MCF 10A (cell line): ENCODE results near the gene ATP1A2. TPM values are rescaled to one million over a fixed set of nuclear protein-coding genes. Genes with fewer than 3 reads are reported as not detected.
A peak's percentile ranks its signal among the peaks of the same experiment; 100 is the strongest.

Experiments used
- BruUV-seq: library from RNA; stranded (reverse); fragments of 400-500 nt; replicated peaks from 2 replicates; lab custom pipeline; 2021; lab: Mats Ljungman, UMichigan
- CTCF ChIA-PET: fragments of 300-600 bp; sonication (Branson Sonifier 250); formaldehyde crosslinking; extraction: SDS; loops from one replicate; lab custom pipeline; 2021; ENCODE audit warnings: antibody characterized with exemption, inconsistent platforms; lab: Yijun Ruan, JAX
- POLR2A ChIA-PET: fragments of 300-600, 350-650 bp; sonication (Branson Sonifier 250); formaldehyde crosslinking; extraction: SDS; loops from one replicate; lab custom pipeline; 2020; ENCODE audit warnings: antibody characterized with exemption, inconsistent platforms; lab: Yijun Ruan, JAX
- DNase-seq: peaks from one replicate; pipeline ENCODE4 v3.0.0-alpha.2; 2018; ENCODE audit not compliant: unreplicated experiment
- H3K27ac Mint-ChIP-seq: one replicate; pipeline ENCODE4 v1.8.0; 2022; ENCODE audit warnings: mild to moderate bottlenecking, low read depth, mixed read lengths; ENCODE audit not compliant: unreplicated experiment
- H3K27me3 Mint-ChIP-seq: one replicate; pipeline ENCODE4 v1.8.0; 2022; ENCODE audit warnings: mixed read lengths; ENCODE audit not compliant: insufficient read depth, unreplicated experiment
- H3K36me3 Mint-ChIP-seq: one replicate; pipeline ENCODE4 v1.8.0; 2022; ENCODE audit warnings: mild to moderate bottlenecking, moderate library complexity, mixed read lengths; ENCODE audit not compliant: insufficient read depth, unreplicated experiment
- H3K4me1 Mint-ChIP-seq: one replicate; pipeline ENCODE4 v1.8.0; 2022; ENCODE audit warnings: mixed read lengths; ENCODE audit not compliant: insufficient read depth, unreplicated experiment
- H3K4me3 Mint-ChIP-seq: one replicate; pipeline ENCODE4 v1.8.0; 2022; ENCODE audit warnings: mild to moderate bottlenecking, moderate library complexity, mixed read lengths; ENCODE audit not compliant: unreplicated experiment
- H3K9me3 Mint-ChIP-seq: one replicate; pipeline ENCODE4 v1.8.0; 2022; ENCODE audit warnings: mixed read lengths; ENCODE audit not compliant: unreplicated experiment
- intact Hi-C: fragments of 100-400 bp; cut with micrococcal nuclease; formaldehyde crosslinking; loops from 2 replicates; pipeline ENCODE4 v1.14.1; 2022
- total RNA-seq: library from RNA; stranded (reverse); gene quantifications from 2 replicates; pipeline ENCODE4 v1.2.3, GENCODE V29; 2022
- TF ChIP-seq, protein P1 (sequence below): fragments of 200-600 bp; IDR thresholded peaks from one replicate; pipeline ENCODE4 v1.8.0; 2022; ENCODE audit warnings: antibody characterized with exemption, mild to moderate bottlenecking; ENCODE audit not compliant: unreplicated experiment

ATP1A2 gene
- total RNA-seq, 1 experiment from 2014 or later = not detected

DNA sequence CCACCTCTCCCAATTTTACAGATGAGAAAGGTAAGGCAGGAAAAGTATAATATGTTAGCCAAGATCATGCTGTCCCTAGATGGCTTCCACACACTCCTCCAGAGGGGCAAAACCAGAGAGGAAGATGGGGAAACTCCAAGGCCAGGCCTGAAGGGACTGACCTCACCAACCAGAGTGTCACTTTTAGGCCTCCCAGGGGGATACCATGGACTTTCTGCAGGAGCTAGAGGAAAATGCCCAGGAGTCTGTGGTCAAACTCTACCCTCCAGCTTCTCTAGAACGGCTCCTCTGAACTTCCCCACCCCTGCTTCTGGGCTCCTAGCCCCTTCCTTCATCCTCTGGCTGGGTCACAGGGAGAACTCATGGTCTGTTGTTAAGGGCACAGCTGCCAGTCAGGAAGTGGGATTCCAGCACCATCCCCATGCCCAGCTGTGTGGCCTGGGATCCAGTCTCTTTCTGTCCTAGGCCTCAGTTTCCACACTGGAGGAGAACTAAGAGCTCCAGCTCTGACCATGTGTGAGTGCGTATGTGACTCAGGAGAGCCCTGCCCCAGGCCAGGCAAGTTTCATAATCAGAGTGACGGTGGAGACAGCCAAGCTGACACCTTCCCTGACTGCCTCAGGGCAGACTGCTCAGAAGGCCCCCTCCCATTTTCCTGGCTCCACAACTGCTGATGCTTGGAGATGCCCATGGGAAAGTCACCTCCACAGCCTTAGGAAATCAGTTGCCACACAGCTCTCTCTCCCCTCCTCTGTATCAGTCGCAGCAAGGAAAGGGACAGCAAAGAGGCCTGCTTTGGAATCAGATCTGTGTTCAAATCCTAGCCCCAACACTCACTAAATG lies 19.1 kb upstream of the ATP1A2 start:
- TF ChIP-seq, protein P1, sequence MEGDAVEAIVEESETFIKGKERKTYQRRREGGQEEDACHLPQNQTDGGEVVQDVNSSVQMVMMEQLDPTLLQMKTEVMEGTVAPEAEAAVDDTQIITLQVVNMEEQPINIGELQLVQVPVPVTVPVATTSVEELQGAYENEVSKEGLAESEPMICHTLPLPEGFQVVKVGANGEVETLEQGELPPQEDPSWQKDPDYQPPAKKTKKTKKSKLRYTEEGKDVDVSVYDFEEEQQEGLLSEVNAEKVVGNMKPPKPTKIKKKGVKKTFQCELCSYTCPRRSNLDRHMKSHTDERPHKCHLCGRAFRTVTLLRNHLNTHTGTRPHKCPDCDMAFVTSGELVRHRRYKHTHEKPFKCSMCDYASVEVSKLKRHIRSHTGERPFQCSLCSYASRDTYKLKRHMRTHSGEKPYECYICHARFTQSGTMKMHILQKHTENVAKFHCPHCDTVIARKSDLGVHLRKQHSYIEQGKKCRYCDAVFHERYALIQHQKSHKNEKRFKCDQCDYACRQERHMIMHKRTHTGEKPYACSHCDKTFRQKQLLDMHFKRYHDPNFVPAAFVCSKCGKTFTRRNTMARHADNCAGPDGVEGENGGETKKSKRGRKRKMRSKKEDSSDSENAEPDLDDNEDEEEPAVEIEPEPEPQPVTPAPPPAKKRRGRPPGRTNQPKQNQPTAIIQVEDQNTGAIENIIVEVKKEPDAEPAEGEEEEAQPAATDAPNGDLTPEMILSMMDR = no peak
- POLR2A ChIA-PET = interaction anchor here (0.5 to 6.3 kb wide), 25 partner anchors 9 to 925 kb away, joined by 3 to 70 read pairs (median 6); partner anchors contain the start of genes DCAF8, F11R, PEA15 and PEX19
- peak overlapping the region; percentile 81 for H3K4me3 Mint-ChIP-seq
- CTCF ChIA-PET = interaction anchor here (0.6 to 37.7 kb wide), 24 partner anchors 9 to 935 kb away, joined by 3 to 1546 read pairs (median 4); partner anchors contain the start of genes KCNJ10 and KCNJ9
- H3K27me3 Mint-ChIP-seq = no peaks in the 10 kb centered on the region
- peak; percentile 94 for DNase-seq
- intact Hi-C loops = loop anchor here (5.0 kb wide), 1 partner anchor 511 kb away; no protein-coding TSS in a partner anchor
- no TSS peak for BruUV-seq
- no peaks in the 10 kb centered on the region for H3K9me3 Mint-ChIP-seq
- H3K36me3 Mint-ChIP-seq = peaks cover 11% of the 10 kb centered on the region
- peaks cover 36% of the 10 kb centered on the region for H3K4me1 Mint-ChIP-seq
- peak overlapping the region; percentile 91 for H3K27ac Mint-ChIP-seq

DNA sequence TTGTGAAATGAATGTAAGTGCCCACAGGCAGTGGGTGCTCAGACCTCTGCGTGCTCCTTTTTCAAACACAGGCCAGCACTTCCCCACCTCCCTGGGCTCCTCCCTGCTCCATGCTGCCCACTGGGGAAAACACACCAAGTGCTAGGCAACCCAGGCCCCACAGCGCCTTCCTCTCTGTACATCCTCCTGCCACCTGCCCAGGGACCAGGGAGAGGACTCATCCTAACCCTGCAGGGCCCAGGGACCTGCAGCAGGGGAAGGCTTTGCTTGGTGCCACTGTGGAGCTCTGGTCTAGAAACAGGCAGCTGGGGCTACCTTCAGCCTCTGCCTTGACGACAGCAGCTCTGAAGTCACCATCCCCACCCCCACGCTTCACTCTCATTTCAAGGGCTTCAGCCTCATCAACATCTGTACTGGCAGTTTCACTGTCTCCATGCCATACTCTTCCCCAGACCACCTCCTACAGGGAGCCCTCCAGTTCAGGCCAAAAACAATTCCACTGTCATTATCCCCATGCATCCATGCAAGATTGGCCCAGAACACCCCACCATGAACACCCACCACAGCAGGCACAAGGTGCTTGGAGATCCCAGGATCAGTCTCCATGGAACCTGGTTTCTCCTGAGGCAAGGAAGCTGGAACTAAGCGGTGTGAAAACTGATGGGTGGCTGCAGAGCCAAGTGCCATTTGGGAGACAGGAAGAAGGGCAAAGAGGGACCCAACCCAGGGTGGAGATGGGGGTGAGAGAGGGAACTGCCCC lies 18.2 kb upstream of the ATP1A2 start:
- H3K36me3 Mint-ChIP-seq = peaks cover 11% of the 10 kb centered on the region
- CTCF ChIA-PET = interaction anchor here (0.6 to 37.7 kb wide), 25 partner anchors 8 to 857 kb away, joined by 3 to 1546 read pairs (median 5); partner anchors contain the start of genes KCNJ10 and KCNJ9
- peaks cover 36% of the 10 kb centered on the region for H3K4me1 Mint-ChIP-seq
- intact Hi-C loops = loop anchor here (5.0 kb wide), 1 partner anchor 510 kb away; no protein-coding TSS in a partner anchor
- H3K27me3 Mint-ChIP-seq = no peaks in the 10 kb centered on the region
- POLR2A ChIA-PET = interaction anchor here (0.6 to 6.3 kb wide), 33 partner anchors 10 to 1129 kb away, joined by 3 to 70 read pairs (median 5); partner anchors contain the start of genes DCAF8, F11R, NIT1 and PEA15
- DNase-seq = no peak
- H3K9me3 Mint-ChIP-seq = no peaks in the 10 kb centered on the region
- TF ChIP-seq, protein P1 = no peak
- BruUV-seq = TSS peak; percentile 17
- peak overlapping the region; percentile 91 for H3K27ac Mint-ChIP-seq
- peak overlapping the region; percentile 81 for H3K4me3 Mint-ChIP-seq

DNA sequence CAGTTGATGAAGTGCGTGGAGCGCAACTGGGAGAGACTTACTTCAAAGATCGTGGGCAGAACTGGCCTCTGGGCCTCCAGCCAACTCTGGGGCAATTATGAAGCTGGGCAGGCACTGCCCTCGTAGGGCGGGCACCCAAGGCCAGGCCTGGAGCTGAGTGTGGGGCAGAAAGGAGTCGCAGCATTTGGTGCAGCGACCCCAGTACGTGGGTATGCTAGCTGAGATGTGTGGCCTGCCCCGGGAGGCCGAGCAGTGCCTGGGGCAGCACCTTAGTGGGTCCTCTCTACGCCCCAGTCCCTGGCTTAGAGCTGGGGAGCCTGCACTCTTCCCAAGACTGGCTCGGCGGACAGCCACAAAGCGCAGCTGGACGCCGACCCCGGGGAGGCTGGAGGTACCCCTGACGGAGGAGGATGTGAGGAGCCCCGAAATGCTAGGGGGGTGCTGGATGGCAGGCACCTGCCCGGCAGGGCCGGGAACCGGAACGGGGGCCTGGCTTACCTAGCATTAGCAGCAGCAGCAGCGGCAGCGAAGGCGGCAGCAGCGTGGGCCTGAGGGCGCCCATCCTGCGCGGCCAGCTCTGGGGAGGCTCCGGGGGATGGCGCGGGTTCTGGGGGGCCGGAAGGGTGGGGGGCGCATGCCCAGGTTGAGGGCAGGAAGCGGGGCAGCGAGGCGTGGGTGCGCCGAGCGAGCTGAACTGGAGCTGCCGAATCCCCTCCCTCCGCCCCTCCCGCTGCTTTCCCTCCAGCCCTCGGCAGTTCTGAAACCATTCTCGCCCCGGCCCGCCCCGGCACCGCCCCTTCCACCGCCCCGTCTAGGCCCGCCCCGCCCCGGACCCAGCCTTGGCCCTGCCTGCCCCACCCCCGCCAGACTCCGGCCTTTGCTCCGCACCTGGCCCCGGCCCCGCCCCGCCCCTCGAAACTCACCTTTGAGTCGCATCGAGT lies 17.4 kb upstream of the ATP1A2 start, which contains the start of gene IGSF8:
TSS of gene IGSF8 (minus strand) at position 709 of the 941 bp plus-strand sequence. CDS start at position 562, 147 bp downstream.
- ChIA-PET CTCF (interaction anchor here (0.5 to 37.7 kb wide), 23 partner anchors 10 to 278 kb away, joined by 3 to 1546 read pairs (median 4); partner anchors contain the start of genes KCNJ10 and KCNJ9), POLR2A (interaction anchor here (0.6 to 6.3 kb wide), 33 partner anchors 10 to 1128 kb away, joined by 3 to 70 read pairs (median 5); partner anchors contain the start of genes DCAF8, NIT1, PEA15 and PEX19)
- Mint-ChIP-seq H3K36me3 (peaks cover 11% of the 10 kb centered on the region), H3K4me3 (peak within 1 kb of the TSS; percentile 81), H3K4me1 (peaks cover 36% of the 10 kb centered on the region), H3K27ac (peak within 1 kb of the TSS; percentile 91), H3K27me3 (no peaks in the 10 kb centered on the region), H3K9me3 (no peaks in the 10 kb centered on the region)
- peak; percentile 88 for DNase-seq
- TF ChIP-seq, protein P1 = no peak
- intact Hi-C loops = loop anchor here (5.0 kb wide), 1 partner anchor 509 kb away; no protein-coding TSS in a partner anchor
- BruUV-seq = no TSS peak
